Activated T-helper 1 cell treated with anti-CD3 and anti-CD28 coated beads, Interleukin-12 subunit alpha, Interleukin-12 subunit beta, Interleukin-2, Interleukin-4 antibody, amounts not matched to agents 30 ng/mL and 10 ng/mL and 1 ng/mL, durations not matched to agents 14 hours and 24 hours and 36 hours (primary cell): ENCODE measurements around the gene SOX14. TPM values are rescaled to one million over a fixed set of nuclear protein-coding genes. Genes with fewer than 3 reads are reported as not detected.

Experiments
- total RNA-seq: library from RNA; stranded (reverse); gene quantifications from 2 replicates; pipeline ENCODE4 v1.2.3, GENCODE V29; 2022

The SOX14 gene
- total RNA-seq, 1 donor from 2014 or later = not detected

Other genes with a start within 250 kb of the SOX14 start
- gene CLDN18, start 245.8 kb downstream of the SOX14 start, total RNA-seq = not detected in 2 replicates